ENCODE results near the gene GRM5.

GRCh38 chr11:88656283-88656682 lies 409.5 kb downstream of the GRM5 start:
- TF ChIP-seq EZH2phosphoT487 (IDR thresholded peaks at IDR 0.05; ENCODE audit: insufficient read depth, low read depth) (no peak), EZH2 (IDR thresholded peaks at IDR 0.05; ENCODE audit: insufficient read depth, poor library complexity, severe bottlenecking) (no peak)

All from GM23248 (cell line).